K562 treated with DMSO at 1 percent for 4 hours (cell line): Measurements from ENCODE around the gene TRIP4. TPM values are rescaled to one million over a fixed set of nuclear protein-coding genes. Genes with fewer than 3 reads are reported as not detected.

Experiments used
- total RNA-seq: library from RNA; unstranded; fragments of 300-600 nt; gene quantifications from 2 replicates; pipeline ENCODE4 v1.2.3, GENCODE V29; 2022; ENCODE audit not compliant: insufficient read depth

The TRIP4 gene
- total RNA-seq = 15.4 and 17.1 TPM in 2 replicates

GRCh38 chr15:64387562-64388168 is at the start of gene TRIP4:
TRIP4 (plus strand) TSS chr15:64387836; CDS start chr15:64387864, 28 bp downstream.

GRCh38 chr15:64355944-64356709 is 31.5 kb upstream of the TRIP4 start, which contains the start of gene CSNK1G1:
CSNK1G1 (minus strand) TSS chr15:64356173; CDS start chr15:64300499, 55,674 bp downstream.

GRCh38 chr15:64381000-64381751 is 6.5 kb upstream of the TRIP4 start, which contains the start of gene PCLAF:
PCLAF (minus strand) TSS chr15:64381441; CDS start chr15:64381371, 70 bp downstream.

GRCh38 chr15:64460206-64460723 is 72.6 kb downstream of the TRIP4 start, which contains the start of gene ZNF609:
ZNF609 (plus strand) TSS chr15:64460578; CDS start chr15:64499420, 38,842 bp downstream.

Other genes starting within 250 kb of the TRIP4 start
- 0.80 and 0.98 TPM in 2 replicates for gene SNX22, start 236.1 kb upstream of the TRIP4 start, total RNA-seq
- 507 and 567 TPM in 2 replicates for gene PPIB, start 224.8 kb upstream of the TRIP4 start, total RNA-seq
- gene CSNK1G1, start 31.7 kb upstream of the TRIP4 start, total RNA-seq = 6.3 and 6.9 TPM in 2 replicates
- 54.4 and 88.0 TPM in 2 replicates for gene PCLAF, start 6.4 kb upstream of the TRIP4 start, total RNA-seq
- 12.8 and 16.8 TPM in 2 replicates for gene ZNF609, start 72.7 kb downstream of the TRIP4 start, total RNA-seq